Body of pancreas (tissue), 4 donors: ENCODE data around the gene RPL10. TPM values are rescaled to one million over a fixed set of nuclear protein-coding genes. Genes with fewer than 3 reads are reported as not detected.

ENCODE experiments used
- ATAC-seq: fragments of 150-250 bp; one replicate; pipeline ENCODE4 v1.9.1; 2016
- DNase-seq, 4 donors: peaks; one replicate each; pipeline ENCODE4 v3.0.0-alpha.2; 2019
- H3K27ac ChIP-seq, 4 donors: fragments of 200-600 bp; sonication (generic); 1 replicate in 3 of 4; 2 replicates in 1 of 4; pipeline versions ENCODE4 v1.5.1 to v1.6.1; 2016 to 2019; ENCODE audit warnings: mild to moderate bottlenecking in 1 of 4, mixed read lengths in 1 of 4, moderate library complexity in 1 of 4
- H3K27me3 ChIP-seq, 2 donors: fragments of 200-600 bp; sonication (generic); one replicate each; pipeline ENCODE4 v1.6.0; 2016; ENCODE audit warnings: mild to moderate bottlenecking in 1 of 2
- H3K36me3 ChIP-seq, 2 donors: fragments of 200-600 bp; sonication (generic); replicated peaks in 1 of 2; 2 replicates each; pipeline ENCODE4 v1.5.1; 2016; ENCODE audit warnings: low read depth in 2 of 2; ENCODE audit not compliant: insufficient read depth in 1 of 2
- H3K4me1 ChIP-seq: fragments of 200-600 bp; sonication (generic); one replicate; pipeline ENCODE4 v1.6.0; 2016
- H3K4me3 ChIP-seq, 2 donors: fragments of 200-600 bp; sonication (generic); 1 replicate in 1 of 2; 2 replicates in 1 of 2; pipeline ENCODE4 v1.5.1; 2016 to 2019
- H3K9me3 ChIP-seq, 3 donors: fragments of 200-600 bp; sonication (generic); 1 replicate in 2 of 3; 2 replicates in 1 of 3; pipeline ENCODE4 v1.5.1; 2016
- POLR2A ChIP-seq, 3 donors: fragments of 450-650 bp; IDR thresholded peaks; one replicate each; pipeline ENCODE4 v1.6.1; 2016; ENCODE audit warnings: antibody characterized with exemption in 3 of 3, mild to moderate bottlenecking in 2 of 3
- WGBS, 2 donors: methylation state at CpG; one replicate each; pipeline ENCODE4 v1.1.5; 2017; 5-methylcytosine and 5-hydroxymethylcytosine counted together
- intact Hi-C: fragments of 100-400 bp; cut with DNase I; formaldehyde crosslinking; loops from one replicate; pipeline ENCODE4 v1.15.1; 2023
- total RNA-seq, 2 donors: library from RNA; depleted of rRNA; stranded (reverse); fragments of >200 nt; gene quantifications; one replicate each; pipeline ENCODE4 v1.1.0, GENCODE V29; 2016
- TF ChIP-seq, protein P1 (sequence below), 7 experiments: fragments of 450-650 bp in 4 of 7; fragments of 200-600 bp in 3 of 7; sonication (generic) in 3 of 7; IDR thresholded peaks; one replicate each; pipeline ENCODE4 v1.5.1; 2016 to 2019; ENCODE audit warnings: antibody characterized with exemption in 7 of 7

Gene RPL10
- total RNA-seq, 2 donors from 2014 or later = 1,426 to 2,757 TPM

DNA sequence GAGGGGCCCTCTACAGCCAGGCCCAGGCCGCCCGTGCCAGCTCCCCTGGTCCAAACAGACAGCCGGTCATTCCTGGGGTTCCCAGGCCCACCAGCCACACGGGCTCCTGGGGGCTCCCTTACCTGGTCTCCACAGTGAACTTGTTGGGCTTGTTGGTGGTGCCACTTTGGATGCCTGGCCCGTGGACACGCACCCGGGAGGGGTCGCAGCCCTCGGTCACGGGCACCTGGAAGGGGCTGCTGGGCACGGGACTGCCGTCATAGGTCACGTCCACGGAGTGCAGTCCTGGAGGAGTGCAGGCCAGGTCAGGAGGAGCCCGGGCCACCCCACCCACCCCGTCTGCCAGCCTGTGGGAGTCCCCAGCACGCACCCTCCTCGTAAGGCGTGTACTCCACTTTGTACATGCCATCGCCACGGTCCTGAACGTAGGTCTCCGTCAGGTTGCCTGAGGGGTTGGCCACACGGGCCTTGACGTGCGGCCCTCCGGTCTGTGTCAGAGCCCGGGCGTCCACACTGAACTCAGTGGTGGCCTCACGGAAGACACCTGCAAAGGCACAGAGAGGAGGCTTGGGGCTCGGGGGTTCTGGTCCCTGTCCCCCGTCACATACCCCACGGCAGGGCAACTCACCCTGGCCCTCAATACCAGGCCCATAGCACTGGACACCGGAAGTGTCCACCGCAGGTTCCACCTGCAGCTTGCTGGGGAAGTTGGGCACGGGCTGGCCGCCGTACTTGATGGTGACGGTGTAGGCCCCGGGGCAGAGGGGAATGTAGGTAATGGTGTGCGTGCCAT, 38.6 kb upstream of the RPL10 start:
- ATAC-seq (no peak), DNase-seq (no peak)
- H3K36me3 ChIP-seq = no peaks in the 10 kb centered on the region
- 96% methylated on average over 9 of the region's 41 CpGs; no CpG with 5 or more reads in 1 of the 2 donors for WGBS, 2 donors
- no peaks in the 10 kb centered on the region for H3K4me1 ChIP-seq
- no peak overlapping the region for H3K27ac ChIP-seq
- H3K27me3 ChIP-seq = no peaks in the 10 kb centered on the region
- no peaks in the 10 kb centered on the region for H3K9me3 ChIP-seq
- no peak for TF ChIP-seq POLR2A (IDR thresholded peaks at IDR 0.05)
- TF ChIP-seq, protein P1, sequence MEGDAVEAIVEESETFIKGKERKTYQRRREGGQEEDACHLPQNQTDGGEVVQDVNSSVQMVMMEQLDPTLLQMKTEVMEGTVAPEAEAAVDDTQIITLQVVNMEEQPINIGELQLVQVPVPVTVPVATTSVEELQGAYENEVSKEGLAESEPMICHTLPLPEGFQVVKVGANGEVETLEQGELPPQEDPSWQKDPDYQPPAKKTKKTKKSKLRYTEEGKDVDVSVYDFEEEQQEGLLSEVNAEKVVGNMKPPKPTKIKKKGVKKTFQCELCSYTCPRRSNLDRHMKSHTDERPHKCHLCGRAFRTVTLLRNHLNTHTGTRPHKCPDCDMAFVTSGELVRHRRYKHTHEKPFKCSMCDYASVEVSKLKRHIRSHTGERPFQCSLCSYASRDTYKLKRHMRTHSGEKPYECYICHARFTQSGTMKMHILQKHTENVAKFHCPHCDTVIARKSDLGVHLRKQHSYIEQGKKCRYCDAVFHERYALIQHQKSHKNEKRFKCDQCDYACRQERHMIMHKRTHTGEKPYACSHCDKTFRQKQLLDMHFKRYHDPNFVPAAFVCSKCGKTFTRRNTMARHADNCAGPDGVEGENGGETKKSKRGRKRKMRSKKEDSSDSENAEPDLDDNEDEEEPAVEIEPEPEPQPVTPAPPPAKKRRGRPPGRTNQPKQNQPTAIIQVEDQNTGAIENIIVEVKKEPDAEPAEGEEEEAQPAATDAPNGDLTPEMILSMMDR (IDR thresholded peaks at IDR 0.05) = no peak
- intact Hi-C loops = no loop called here
- no peak overlapping the region for H3K4me3 ChIP-seq

- DNase-seq = no peak
These were observed 37.9 kb upstream of the RPL10 start for GRCh38 chrX:154360155-154360713.

DNA sequence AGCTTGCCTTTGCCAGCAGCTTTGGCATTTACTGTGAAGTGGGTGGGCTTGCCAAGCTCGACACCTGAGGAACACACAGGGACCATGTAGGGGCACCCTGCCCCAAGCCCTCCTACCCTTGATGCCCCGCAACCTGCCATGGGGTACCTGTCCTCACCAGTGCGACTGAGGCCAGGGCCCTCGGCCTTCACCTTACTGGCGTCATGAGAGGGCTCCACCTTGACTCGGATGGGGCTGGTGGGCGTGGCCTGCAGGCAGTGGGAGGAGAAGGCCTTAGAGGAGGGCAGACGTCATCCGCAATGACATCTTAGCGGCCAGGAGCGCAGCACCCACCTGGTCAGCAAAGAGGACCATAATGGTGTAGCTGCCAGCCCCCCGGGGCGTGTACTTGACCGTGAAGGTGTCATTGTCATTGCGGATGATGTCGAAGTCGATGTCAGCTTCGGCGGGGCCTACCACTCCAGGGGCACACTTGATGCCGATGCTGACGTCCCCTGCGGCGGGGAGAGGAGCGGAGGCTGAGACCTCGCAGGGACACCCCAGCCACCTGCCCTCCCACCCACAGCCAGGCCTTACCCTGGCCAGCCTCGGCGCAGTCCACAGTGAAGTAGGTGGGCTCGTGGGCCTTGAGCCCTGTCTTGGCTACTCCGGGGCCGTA, 36.0 kb upstream of the RPL10 start:
- H3K36me3 ChIP-seq = no peaks in the 10 kb centered on the region
- no peaks in the 10 kb centered on the region for H3K9me3 ChIP-seq
- H3K4me3 ChIP-seq = no peak overlapping the region
- H3K27me3 ChIP-seq = no peaks in the 10 kb centered on the region
- ATAC-seq (no peak), DNase-seq (no peak)
- intact Hi-C loops = no loop called here
- WGBS, 2 donors = 70% methylated on average over 7 of the region's 30 CpGs; no CpG with 5 or more reads in 1 of the 2 donors
- no peaks in the 10 kb centered on the region for H3K4me1 ChIP-seq
- H3K27ac ChIP-seq = no peak overlapping the region
- TF ChIP-seq POLR2A (IDR thresholded peaks at IDR 0.05) = no peak
- TF ChIP-seq, protein P1 (IDR thresholded peaks at IDR 0.05) = no peak

More at GRCh38 chrX:154360155-154360713, 37.9 kb upstream of the RPL10 start:
- no peaks in the 10 kb centered on the region for H3K4me1 ChIP-seq
- TF ChIP-seq, protein P1 (IDR thresholded peaks at IDR 0.05) = no peak
- no peak for TF ChIP-seq POLR2A (IDR thresholded peaks at IDR 0.05)
- no peak for ATAC-seq
- 100% methylated on average over 1 of the region's 34 CpGs; no CpG with 5 or more reads in 1 of the 2 donors for WGBS, 2 donors
- H3K27me3 ChIP-seq = no peaks in the 10 kb centered on the region
- H3K4me3 ChIP-seq = no peak overlapping the region
- no peak overlapping the region for H3K27ac ChIP-seq
- intact Hi-C loops = no loop called here
- no peaks in the 10 kb centered on the region for H3K9me3 ChIP-seq
- no peaks in the 10 kb centered on the region for H3K36me3 ChIP-seq

GRCh38 chrX:154363706-154364439, 34.3 kb upstream of the RPL10 start:
- intact Hi-C loops = no loop called here
- 94 to 96% methylated on average over 5 to 12 of the region's 20 CpGs for WGBS, 2 donors
- Histone ChIP-seq H3K36me3 (no peaks in the 10 kb centered on the region), H3K4me1 (peaks cover 7% of the 10 kb centered on the region), H3K27me3 (no peaks in the 10 kb centered on the region), H3K9me3 (no peaks in the 10 kb centered on the region), H3K27ac (no peak overlapping the region), H3K4me3 (no peak overlapping the region)
- ATAC-seq (no peak), DNase-seq (no peak)
- TF ChIP-seq POLR2A (IDR thresholded peaks at IDR 0.05) = no peak
- TF ChIP-seq, protein P1 (IDR thresholded peaks at IDR 0.05) = no peak
